ENCODE results near the gene NFE2L2.

DNA sequence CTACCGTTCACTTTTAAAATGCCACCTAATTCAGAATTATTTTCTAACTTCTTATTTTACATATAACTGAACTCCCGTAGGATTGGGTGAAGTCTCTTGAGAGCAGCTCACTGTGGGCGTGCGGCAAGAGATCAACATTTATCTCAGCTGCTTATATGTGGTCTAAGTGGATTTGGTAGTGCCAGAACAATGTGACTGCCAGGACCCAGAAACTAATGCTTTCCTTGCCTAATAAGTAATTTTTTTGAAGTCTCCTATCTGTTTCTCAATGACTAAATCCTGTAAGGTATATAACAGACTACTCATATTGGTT is 11.2 kb upstream of the NFE2L2 start:
- TF ChIP-seq, protein P1, sequence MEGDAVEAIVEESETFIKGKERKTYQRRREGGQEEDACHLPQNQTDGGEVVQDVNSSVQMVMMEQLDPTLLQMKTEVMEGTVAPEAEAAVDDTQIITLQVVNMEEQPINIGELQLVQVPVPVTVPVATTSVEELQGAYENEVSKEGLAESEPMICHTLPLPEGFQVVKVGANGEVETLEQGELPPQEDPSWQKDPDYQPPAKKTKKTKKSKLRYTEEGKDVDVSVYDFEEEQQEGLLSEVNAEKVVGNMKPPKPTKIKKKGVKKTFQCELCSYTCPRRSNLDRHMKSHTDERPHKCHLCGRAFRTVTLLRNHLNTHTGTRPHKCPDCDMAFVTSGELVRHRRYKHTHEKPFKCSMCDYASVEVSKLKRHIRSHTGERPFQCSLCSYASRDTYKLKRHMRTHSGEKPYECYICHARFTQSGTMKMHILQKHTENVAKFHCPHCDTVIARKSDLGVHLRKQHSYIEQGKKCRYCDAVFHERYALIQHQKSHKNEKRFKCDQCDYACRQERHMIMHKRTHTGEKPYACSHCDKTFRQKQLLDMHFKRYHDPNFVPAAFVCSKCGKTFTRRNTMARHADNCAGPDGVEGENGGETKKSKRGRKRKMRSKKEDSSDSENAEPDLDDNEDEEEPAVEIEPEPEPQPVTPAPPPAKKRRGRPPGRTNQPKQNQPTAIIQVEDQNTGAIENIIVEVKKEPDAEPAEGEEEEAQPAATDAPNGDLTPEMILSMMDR (conservative IDR thresholded peaks at IDR 0.05; ENCODE audit: low read length): no peak
- TF ChIP-seq EZH2phosphoT487 (IDR thresholded peaks at IDR 0.05; ENCODE audit: borderline replicate concordance): no peak

Measured in Loucy (cell line).